Measurements from ENCODE around the gene NPR2. TPM values are rescaled to one million over a fixed set of nuclear protein-coding genes. Genes with fewer than 3 reads are reported as not detected.
A peak's percentile ranks its signal among the peaks of the same experiment; 100 is the strongest.

NPR2 gene
- total RNA-seq, 2 donors from 2014 or later, result 22.9 to 26.0 TPM

DNA sequence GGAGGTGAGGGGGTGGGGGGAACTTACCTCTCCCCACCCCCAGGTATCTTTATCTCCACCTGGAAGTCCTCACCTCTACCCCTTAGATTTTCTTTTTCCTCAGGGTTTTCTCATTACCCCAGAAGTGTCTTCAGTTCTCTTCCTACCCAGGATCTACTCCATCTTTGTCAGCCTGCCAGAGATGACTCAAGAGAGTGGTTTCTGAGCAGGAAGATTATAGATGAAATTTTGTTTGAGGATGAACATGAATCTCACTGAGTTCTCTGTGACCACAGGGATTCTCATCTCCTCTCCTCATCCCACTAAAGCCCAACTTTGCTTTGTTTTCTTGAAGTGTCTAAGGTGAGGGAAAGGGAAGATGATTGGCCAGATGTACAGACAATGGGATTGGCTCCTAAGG lies 28.7 kb downstream of the NPR2 start:
- Histone ChIP-seq H3K27ac (ENCODE audit: low read depth, low read length) (no peak overlapping the region), H3K27me3 (ENCODE audit: control insufficient read depth, insufficient read depth, low read length, poor library complexity, severe bottlenecking) (peaks cover 11% of the 10 kb centered on the region), H3K4me3 (ENCODE audit: low read length) (no peak overlapping the region), H3K36me3 (ENCODE audit: control insufficient read depth, insufficient read depth, low read length) (no peaks in the 10 kb centered on the region), H3K9me3 (ENCODE audit: control insufficient read depth, low read length) (no peaks in the 10 kb centered on the region), H3K4me1 (ENCODE audit: control insufficient read depth, insufficient read depth, low read length) (no peaks in the 10 kb centered on the region), H3K9ac (ENCODE audit: extremely low read depth, low read length, poor library complexity, severe bottlenecking) (no peak overlapping the region)
- DNase-seq, result no peak
- H3K4me1 Mint-ChIP-seq, result peaks cover 3% of the 10 kb centered on the region
- H3K4me3 Mint-ChIP-seq, result no peak overlapping the region
- TF ChIP-seq, protein P1, sequence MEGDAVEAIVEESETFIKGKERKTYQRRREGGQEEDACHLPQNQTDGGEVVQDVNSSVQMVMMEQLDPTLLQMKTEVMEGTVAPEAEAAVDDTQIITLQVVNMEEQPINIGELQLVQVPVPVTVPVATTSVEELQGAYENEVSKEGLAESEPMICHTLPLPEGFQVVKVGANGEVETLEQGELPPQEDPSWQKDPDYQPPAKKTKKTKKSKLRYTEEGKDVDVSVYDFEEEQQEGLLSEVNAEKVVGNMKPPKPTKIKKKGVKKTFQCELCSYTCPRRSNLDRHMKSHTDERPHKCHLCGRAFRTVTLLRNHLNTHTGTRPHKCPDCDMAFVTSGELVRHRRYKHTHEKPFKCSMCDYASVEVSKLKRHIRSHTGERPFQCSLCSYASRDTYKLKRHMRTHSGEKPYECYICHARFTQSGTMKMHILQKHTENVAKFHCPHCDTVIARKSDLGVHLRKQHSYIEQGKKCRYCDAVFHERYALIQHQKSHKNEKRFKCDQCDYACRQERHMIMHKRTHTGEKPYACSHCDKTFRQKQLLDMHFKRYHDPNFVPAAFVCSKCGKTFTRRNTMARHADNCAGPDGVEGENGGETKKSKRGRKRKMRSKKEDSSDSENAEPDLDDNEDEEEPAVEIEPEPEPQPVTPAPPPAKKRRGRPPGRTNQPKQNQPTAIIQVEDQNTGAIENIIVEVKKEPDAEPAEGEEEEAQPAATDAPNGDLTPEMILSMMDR (conservative IDR thresholded peaks at IDR 0.05), result no peak
- H3K36me3 Mint-ChIP-seq (ENCODE audit: low read depth), result no peaks in the 10 kb centered on the region
- H3K27ac Mint-ChIP-seq, result no peak overlapping the region
- peaks cover 5% of the 10 kb centered on the region for H3K27me3 Mint-ChIP-seq (ENCODE audit: insufficient read depth)
- H3K9me3 Mint-ChIP-seq, result no peaks in the 10 kb centered on the region

- H3K4me3 Mint-ChIP-seq, result no peak overlapping the region
These were observed 31.5 kb downstream of the NPR2 start for GRCh38 chr9:35822926-35823325.

DNA sequence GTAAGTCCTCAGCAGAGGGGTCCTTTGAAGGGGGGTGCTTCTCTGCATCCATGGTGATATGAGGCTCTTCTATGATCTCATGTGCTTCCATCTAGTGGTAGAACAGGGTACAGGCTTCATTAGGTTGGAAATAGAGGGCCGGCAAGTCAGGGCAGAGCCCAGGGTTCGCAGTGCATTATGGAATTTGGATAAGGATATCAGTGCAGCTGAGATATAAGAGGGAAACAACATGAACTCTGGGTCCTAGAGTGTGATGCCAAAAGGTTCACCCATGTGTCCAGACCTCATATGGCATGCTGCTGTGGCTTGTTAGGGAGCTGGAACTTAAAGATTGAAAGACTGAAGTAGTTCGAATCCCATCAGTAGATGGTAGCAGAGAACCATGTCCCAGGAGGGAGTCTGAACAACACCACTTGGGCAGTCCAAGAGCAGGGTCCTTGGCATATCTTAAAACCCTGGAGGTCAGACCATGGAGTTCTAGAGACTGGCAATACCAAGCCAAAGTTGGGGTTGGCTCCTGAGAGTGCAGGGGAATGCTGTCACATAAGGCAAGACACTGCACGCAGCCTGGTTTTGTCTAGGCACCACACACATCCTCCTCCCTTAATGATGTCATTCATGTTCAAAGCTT lies 34.8 kb downstream of the NPR2 start:
- Histone ChIP-seq H3K36me3 (ENCODE audit: control insufficient read depth, insufficient read depth, low read length) (no peaks in the 10 kb centered on the region), H3K9ac (ENCODE audit: extremely low read depth, low read length, poor library complexity, severe bottlenecking) (no peak overlapping the region), H3K4me3 (ENCODE audit: low read length) (no peak overlapping the region), H3K4me1 (ENCODE audit: control insufficient read depth, insufficient read depth, low read length) (no peaks in the 10 kb centered on the region), H3K27me3 (ENCODE audit: control insufficient read depth, insufficient read depth, low read length, poor library complexity, severe bottlenecking) (no peaks in the 10 kb centered on the region), H3K9me3 (ENCODE audit: control insufficient read depth, low read length) (no peaks in the 10 kb centered on the region), H3K27ac (ENCODE audit: low read depth, low read length) (no peak overlapping the region)
- 64 to 66% methylated on average over 4 of the region's 4 CpGs for WGBS, 2 experiments (ENCODE audit: insufficient coverage in 1 of 2, insufficient read length in 1 of 2)
- DNase-seq, result peak; percentile 73
- Mint-ChIP-seq H3K36me3 (ENCODE audit: low read depth) (no peaks in the 10 kb centered on the region), H3K27ac (no peak overlapping the region), H3K4me1 (peaks cover 13% of the 10 kb centered on the region), H3K27me3 (ENCODE audit: insufficient read depth) (peaks cover 5% of the 10 kb centered on the region), H3K4me3 (no peak overlapping the region), H3K9me3 (no peaks in the 10 kb centered on the region)
- TF ChIP-seq, protein P1 (conservative IDR thresholded peaks at IDR 0.05), result peak; percentile 88

More at GRCh38 chr9:35822926-35823325, 31.5 kb downstream of the NPR2 start:
- TF ChIP-seq, protein P1 (conservative IDR thresholded peaks at IDR 0.05), result no peak
- H3K36me3 ChIP-seq (ENCODE audit: control insufficient read depth, insufficient read depth, low read length), result no peaks in the 10 kb centered on the region
- DNase-seq, result no peak
- H3K4me1 Mint-ChIP-seq, result peaks cover 3% of the 10 kb centered on the region
- peaks cover 5% of the 10 kb centered on the region for H3K27me3 Mint-ChIP-seq (ENCODE audit: insufficient read depth)
- no peak overlapping the region for H3K27ac Mint-ChIP-seq
- no peak overlapping the region for H3K4me3 ChIP-seq (ENCODE audit: low read length)
- H3K36me3 Mint-ChIP-seq (ENCODE audit: low read depth), result no peaks in the 10 kb centered on the region
- H3K27ac ChIP-seq (ENCODE audit: low read depth, low read length), result no peak overlapping the region
- peaks cover under 1% of the 10 kb centered on the region for H3K27me3 ChIP-seq (ENCODE audit: control insufficient read depth, insufficient read depth, low read length, poor library complexity, severe bottlenecking)
- no peaks in the 10 kb centered on the region for H3K4me1 ChIP-seq (ENCODE audit: control insufficient read depth, insufficient read depth, low read length)
- no peaks in the 10 kb centered on the region for H3K9me3 Mint-ChIP-seq
- no peaks in the 10 kb centered on the region for H3K9me3 ChIP-seq (ENCODE audit: control insufficient read depth, low read length)
- no peak overlapping the region for H3K9ac ChIP-seq (ENCODE audit: extremely low read depth, low read length, poor library complexity, severe bottlenecking)
